Thoracic aorta (tissue), 2 donors: ENCODE results near the gene PITPNM3. TPM values are rescaled to one million over a fixed set of nuclear protein-coding genes. Genes with fewer than 3 reads are reported as not detected.

Experiments
- ATAC-seq: fragments of 150-250 bp; one replicate; pipeline ENCODE4 v1.8.0; 2017; ENCODE audit warnings: low read depth; ENCODE audit not compliant: insufficient number of reproducible peaks, low FRiP score
- DNase-seq: peaks from one replicate; pipeline ENCODE4 v3.0.0-alpha.2; 2020; ENCODE audit warnings: low spot score
- H3K27ac ChIP-seq, 2 donors: fragments of 200-600 bp; sonication (generic); 1 replicate in 1 of 2; 2 replicates in 1 of 2; pipeline ENCODE4 v1.5.1; 2016; ENCODE audit warnings: mild to moderate bottlenecking in 2 of 2, moderate library complexity in 2 of 2
- H3K27me3 ChIP-seq: fragments of 200-600 bp; sonication (generic); replicated peaks from 2 replicates; pipeline ENCODE4 v1.6.0; 2016; ENCODE audit warnings: mild to moderate bottlenecking; ENCODE audit not compliant: insufficient read depth
- H3K36me3 ChIP-seq: fragments of 200-600 bp; sonication (generic); one replicate; pipeline ENCODE4 v1.5.1; 2016
- H3K4me1 ChIP-seq, 2 donors: fragments of 200-600 bp; sonication (generic); 1 replicate in 1 of 2; 2 replicates in 1 of 2; pipeline versions ENCODE4 v1.5.1 to v1.6.0; 2016; ENCODE audit warnings: low read depth in 2 of 2, mild to moderate bottlenecking in 1 of 2; ENCODE audit not compliant: control insufficient read depth in 1 of 2
- H3K4me3 ChIP-seq: fragments of 200-600 bp; sonication (generic); 2 replicates; pipeline ENCODE4 v1.5.1; 2016; ENCODE audit warnings: mild to moderate bottlenecking
- H3K9me3 ChIP-seq: fragments of 200-600 bp; sonication (generic); 2 replicates; pipeline ENCODE4 v1.5.1; 2016
- total RNA-seq, 2 donors: library from RNA; depleted of rRNA; stranded (reverse); fragments of >200 nt; gene quantifications; one replicate each; pipeline versions ENCODE4 v1.1.0 to v1.2.3, GENCODE V29; 2016
- TF ChIP-seq, protein P1 (sequence below): fragments of 200-600 bp; sonication (generic); IDR thresholded peaks from one replicate; pipeline ENCODE4 v1.5.1; 2019; ENCODE audit warnings: antibody characterized with exemption

PITPNM3 gene
- total RNA-seq, 2 donors from 2014 or later = 1.8 to 3.1 TPM

- H3K27me3 ChIP-seq = peaks cover 4% of the 10 kb centered on the region
- peaks cover 0 to 6% of the 10 kb centered on the region in 2 donors for H3K4me1 ChIP-seq
- no peaks in the 10 kb centered on the region for H3K9me3 ChIP-seq
- H3K27ac ChIP-seq = no peak overlapping the region
- no peak for DNase-seq
- H3K4me3 ChIP-seq = peak overlapping the region; percentile 48
- no peaks in the 10 kb centered on the region for H3K36me3 ChIP-seq
- no peak for ATAC-seq
- TF ChIP-seq, protein P1, sequence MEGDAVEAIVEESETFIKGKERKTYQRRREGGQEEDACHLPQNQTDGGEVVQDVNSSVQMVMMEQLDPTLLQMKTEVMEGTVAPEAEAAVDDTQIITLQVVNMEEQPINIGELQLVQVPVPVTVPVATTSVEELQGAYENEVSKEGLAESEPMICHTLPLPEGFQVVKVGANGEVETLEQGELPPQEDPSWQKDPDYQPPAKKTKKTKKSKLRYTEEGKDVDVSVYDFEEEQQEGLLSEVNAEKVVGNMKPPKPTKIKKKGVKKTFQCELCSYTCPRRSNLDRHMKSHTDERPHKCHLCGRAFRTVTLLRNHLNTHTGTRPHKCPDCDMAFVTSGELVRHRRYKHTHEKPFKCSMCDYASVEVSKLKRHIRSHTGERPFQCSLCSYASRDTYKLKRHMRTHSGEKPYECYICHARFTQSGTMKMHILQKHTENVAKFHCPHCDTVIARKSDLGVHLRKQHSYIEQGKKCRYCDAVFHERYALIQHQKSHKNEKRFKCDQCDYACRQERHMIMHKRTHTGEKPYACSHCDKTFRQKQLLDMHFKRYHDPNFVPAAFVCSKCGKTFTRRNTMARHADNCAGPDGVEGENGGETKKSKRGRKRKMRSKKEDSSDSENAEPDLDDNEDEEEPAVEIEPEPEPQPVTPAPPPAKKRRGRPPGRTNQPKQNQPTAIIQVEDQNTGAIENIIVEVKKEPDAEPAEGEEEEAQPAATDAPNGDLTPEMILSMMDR = no peak
These were observed 101.6 kb downstream of the PITPNM3 start for GRCh38 chr17:6454495-6455320.

DNA sequence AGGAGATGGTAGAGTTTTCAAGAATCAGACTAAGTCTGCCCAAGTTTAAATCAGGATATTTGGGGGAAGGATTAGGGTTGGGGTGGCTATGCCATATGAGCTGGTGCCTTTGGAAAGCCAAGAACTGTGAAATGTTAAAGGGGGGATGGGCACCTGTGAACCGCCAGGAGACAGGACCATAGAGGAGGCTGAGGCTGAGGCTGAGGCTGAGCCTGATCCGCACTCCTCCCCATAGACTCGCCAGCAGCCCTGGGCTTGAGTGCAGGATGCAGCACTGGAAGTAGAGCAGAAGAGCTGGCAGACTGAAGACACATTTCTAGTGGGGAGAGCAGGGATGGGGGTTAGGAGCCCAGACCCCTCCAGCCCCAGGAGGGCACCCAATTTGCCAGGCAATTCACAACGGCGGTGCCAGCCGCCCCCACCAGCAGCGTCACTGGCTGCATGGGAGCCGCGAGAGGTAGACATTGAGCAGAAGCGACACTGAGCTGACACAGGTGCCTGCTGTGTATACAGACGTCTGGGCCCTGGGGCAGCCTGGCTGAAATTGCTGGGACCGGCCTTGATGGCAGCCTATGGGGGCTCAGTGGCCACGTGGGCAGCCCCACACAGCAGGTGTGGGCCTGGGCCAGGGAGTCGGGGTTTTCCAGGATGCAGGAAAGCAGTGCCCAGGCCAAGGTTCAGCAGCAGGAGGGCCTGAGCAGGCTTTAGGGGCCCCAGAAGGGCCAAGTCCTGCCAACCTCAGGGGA lies 102.9 kb downstream of the PITPNM3 start:
- H3K36me3 ChIP-seq = no peaks in the 10 kb centered on the region
- no peaks in the 10 kb centered on the region for H3K9me3 ChIP-seq
- H3K4me1 ChIP-seq = peaks cover 0 to 6% of the 10 kb centered on the region in 2 donors
- no peak for ATAC-seq
- peaks cover 4% of the 10 kb centered on the region for H3K27me3 ChIP-seq
- H3K27ac ChIP-seq = no peak overlapping the region
- no peak for DNase-seq
- TF ChIP-seq, protein P1 = no peak
- H3K4me3 ChIP-seq = no peak overlapping the region

DNA sequence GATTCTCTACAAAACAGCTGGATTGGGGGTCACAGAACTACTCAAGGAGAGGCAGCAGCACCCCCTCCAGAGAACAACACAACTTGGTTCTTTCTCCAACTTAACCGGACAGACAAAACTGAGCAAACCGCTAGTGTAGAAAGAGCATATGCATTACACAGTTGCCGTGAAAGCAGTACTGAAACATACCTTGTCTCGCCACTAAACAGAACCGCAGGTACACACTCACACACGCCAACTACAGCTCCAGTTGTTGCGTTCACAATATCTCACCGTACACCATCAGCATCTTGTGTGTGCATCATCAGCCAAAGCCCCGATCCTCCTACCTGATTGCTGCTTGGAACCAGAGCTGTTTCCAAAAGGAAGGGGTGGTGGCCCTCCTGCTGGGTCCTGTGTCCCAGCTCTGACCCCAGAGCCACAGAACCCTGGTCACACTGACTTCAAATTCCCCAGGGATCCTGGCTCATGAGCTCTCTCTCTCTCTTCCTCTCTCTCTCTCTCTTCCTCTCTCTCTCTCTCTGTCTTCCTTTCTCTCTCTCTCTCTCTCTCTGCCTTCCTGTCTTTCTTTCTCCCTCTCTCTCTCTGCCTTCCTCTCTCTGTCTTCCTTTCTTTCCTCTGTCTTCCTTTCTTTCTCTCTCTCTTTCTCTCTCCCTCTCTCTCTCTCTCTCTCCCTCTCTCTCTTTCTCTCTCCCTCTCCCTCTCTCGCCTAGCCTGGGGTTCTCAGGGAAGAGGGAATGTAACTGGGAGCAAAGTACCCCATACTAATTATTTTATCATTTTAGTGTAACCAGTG lies 103.7 kb downstream of the PITPNM3 start:
- H3K36me3 ChIP-seq = no peaks in the 10 kb centered on the region

DNA sequence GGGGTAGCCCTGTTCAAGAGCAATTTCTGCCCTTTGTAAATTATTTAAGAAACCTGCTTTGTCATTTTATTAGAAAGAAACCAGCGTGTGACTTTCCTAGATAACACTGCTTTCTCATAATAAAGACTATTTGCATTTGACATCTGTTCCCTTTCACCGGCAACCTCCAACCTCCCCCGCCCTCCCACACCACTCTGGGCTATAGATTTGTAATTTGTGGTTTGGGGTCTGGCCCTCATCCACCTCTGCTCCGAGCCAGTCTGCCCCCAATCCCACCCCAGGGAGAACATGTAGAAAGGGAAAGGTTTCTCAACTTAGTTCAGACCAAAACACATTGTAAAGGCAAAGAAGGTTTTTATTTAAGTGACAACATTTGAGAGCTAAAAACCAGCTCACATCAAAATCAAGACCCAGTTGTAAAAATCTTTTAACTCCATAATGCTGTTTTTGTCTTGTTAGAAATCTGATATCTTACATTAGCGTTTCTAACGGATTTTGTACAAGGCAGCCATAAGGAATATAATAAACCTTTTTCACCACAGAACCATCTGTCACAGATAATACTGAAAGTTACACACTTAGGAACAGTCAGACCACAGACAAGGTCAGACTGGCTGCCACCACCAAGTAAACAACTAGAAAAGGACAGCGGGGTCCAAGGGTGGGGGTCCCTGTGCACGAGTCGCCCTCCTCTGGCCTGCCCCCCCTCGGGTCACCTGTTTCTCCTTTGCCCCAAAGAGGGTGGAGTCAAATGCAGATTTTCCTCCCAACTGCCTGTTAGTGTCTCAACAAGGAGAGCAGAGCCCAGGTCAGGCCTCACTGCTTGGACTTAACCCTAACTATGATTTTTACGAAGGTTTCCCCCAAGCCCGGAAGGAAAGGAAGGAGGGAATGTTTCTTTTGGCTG lies 105.2 kb downstream of the PITPNM3 start:
- H3K27me3 ChIP-seq = peaks cover 4% of the 10 kb centered on the region
- no peaks in the 10 kb centered on the region for H3K9me3 ChIP-seq
- DNase-seq = no peak
- H3K27ac ChIP-seq = no peak overlapping the region
- H3K4me3 ChIP-seq = no peak overlapping the region
- TF ChIP-seq, protein P1 = no peak
- no peaks in the 10 kb centered on the region for H3K36me3 ChIP-seq
- H3K4me1 ChIP-seq = peaks cover 0 to 6% of the 10 kb centered on the region in 2 donors
- ATAC-seq = no peak

More for the DNA sequence above, 103.7 kb downstream of the PITPNM3 start:
- Histone ChIP-seq H3K9me3 (no peaks in the 10 kb centered on the region), H3K27ac (no peak overlapping the region), H3K4me3 (no peak overlapping the region), H3K4me1 (peaks cover 0 to 6% of the 10 kb centered on the region in 2 donors), H3K27me3 (peaks cover 4% of the 10 kb centered on the region)
- DNase-seq (no peak), ATAC-seq (no peak)
- TF ChIP-seq, protein P1 = no peak
